ENCODE measurements around the gene CYP2A6.

Gene CYP2A6

GRCh38 chr19:40803857-40804782 lies 46.1 kb downstream of the CYP2A6 start:
- Mint-ChIP-seq H3K27ac (peak overlapping the region; percentile 94), H3K4me3 (peak overlapping the region; percentile 92), H3K36me3 (ENCODE audit: low read depth) (peaks cover 85% of the 10 kb centered on the region), H3K4me1 (ENCODE audit: low read depth) (peaks cover 88% of the 10 kb centered on the region), H3K9me3 (no peaks in the 10 kb centered on the region), H3K27me3 (no peaks in the 10 kb centered on the region)
- DNase-seq = peak; percentile 64

- Mint-ChIP-seq H3K27ac (peak overlapping the region; percentile 94), H3K9me3 (no peaks in the 10 kb centered on the region), H3K4me3 (peak overlapping the region; percentile 92), H3K36me3 (ENCODE audit: low read depth) (peaks cover 81% of the 10 kb centered on the region), H3K27me3 (no peaks in the 10 kb centered on the region), H3K4me1 (ENCODE audit: low read depth) (peaks cover 88% of the 10 kb centered on the region)
- DNase-seq = no peak
These were observed 46.9 kb downstream of the CYP2A6 start for GRCh38 chr19:40803170-40803856.

GRCh38 chr19:40802300-40803169 lies 47.7 kb downstream of the CYP2A6 start:
- DNase-seq = no peak
- H3K27me3 Mint-ChIP-seq = no peaks in the 10 kb centered on the region
- peaks cover 88% of the 10 kb centered on the region for H3K4me1 Mint-ChIP-seq (ENCODE audit: low read depth)
- no peaks in the 10 kb centered on the region for H3K9me3 Mint-ChIP-seq
- H3K27ac Mint-ChIP-seq = peak overlapping the region; percentile 94
- peak overlapping the region; percentile 92 for H3K4me3 Mint-ChIP-seq
- peaks cover 75% of the 10 kb centered on the region for H3K36me3 Mint-ChIP-seq (ENCODE audit: low read depth)

GRCh38 chr19:40801426-40802299 lies 48.6 kb downstream of the CYP2A6 start:
- H3K36me3 Mint-ChIP-seq (ENCODE audit: low read depth) = peaks cover 70% of the 10 kb centered on the region
- peaks cover 86% of the 10 kb centered on the region for H3K4me1 Mint-ChIP-seq (ENCODE audit: low read depth)
- no peak for DNase-seq
- H3K27me3 Mint-ChIP-seq = no peaks in the 10 kb centered on the region
- H3K27ac Mint-ChIP-seq = peak overlapping the region; percentile 94
- H3K4me3 Mint-ChIP-seq = peak overlapping the region; percentile 92
- H3K9me3 Mint-ChIP-seq = no peaks in the 10 kb centered on the region

- no peaks in the 10 kb centered on the region for H3K9me3 Mint-ChIP-seq
- no peak for DNase-seq
- peaks cover 68% of the 10 kb centered on the region for H3K36me3 Mint-ChIP-seq (ENCODE audit: low read depth)
- no peaks in the 10 kb centered on the region for H3K27me3 Mint-ChIP-seq
- H3K4me3 Mint-ChIP-seq = peak overlapping the region; percentile 92
- H3K4me1 Mint-ChIP-seq (ENCODE audit: low read depth) = peaks cover 80% of the 10 kb centered on the region
- H3K27ac Mint-ChIP-seq = peak overlapping the region; percentile 94
These were observed 49.3 kb downstream of the CYP2A6 start for GRCh38 chr19:40800997-40801377.

DNA sequence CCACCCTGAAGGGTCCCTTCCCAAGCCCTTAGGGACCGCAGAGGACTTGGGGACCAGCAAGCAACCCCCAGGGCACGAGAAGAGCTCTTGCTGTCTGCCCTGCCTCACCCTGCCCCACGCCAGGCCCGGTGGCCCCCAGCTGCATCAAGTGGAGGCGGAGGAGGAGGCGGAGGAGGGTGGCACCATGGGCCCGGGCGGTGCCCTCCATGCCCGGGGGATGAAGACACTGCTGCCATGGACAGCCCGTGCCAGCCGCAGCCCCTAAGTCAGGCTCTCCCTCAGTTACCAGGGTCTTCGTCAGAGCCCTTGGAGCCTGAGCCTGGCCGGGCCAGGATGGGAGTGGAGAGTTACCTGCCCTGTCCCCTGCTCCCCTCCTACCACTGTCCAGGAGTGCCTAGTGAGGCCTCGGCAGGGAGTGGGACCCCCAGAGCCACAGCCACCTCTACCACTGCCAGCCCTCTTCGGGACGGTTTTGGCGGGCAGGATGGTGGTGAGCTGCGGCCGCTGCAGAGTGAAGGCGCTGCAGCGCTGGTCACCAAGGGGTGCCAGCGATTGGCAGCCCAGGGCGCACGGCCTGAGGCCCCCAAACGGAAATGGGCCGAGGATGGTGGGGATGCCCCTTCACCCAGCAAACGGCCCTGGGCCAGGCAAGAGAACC lies 49.8 kb downstream of the CYP2A6 start:
- no peak for DNase-seq
- Mint-ChIP-seq H3K27ac (peak overlapping the region; percentile 94), H3K4me1 (ENCODE audit: low read depth) (peaks cover 75% of the 10 kb centered on the region), H3K4me3 (peak overlapping the region; percentile 92), H3K36me3 (ENCODE audit: low read depth) (peaks cover 64% of the 10 kb centered on the region), H3K9me3 (no peaks in the 10 kb centered on the region), H3K27me3 (no peaks in the 10 kb centered on the region)

- peak overlapping the region; percentile 92 for H3K4me3 Mint-ChIP-seq
- H3K27me3 Mint-ChIP-seq = no peaks in the 10 kb centered on the region
- peaks cover 68% of the 10 kb centered on the region for H3K4me1 Mint-ChIP-seq (ENCODE audit: low read depth)
- peak; percentile 56 for DNase-seq
- no peaks in the 10 kb centered on the region for H3K9me3 Mint-ChIP-seq
- H3K27ac Mint-ChIP-seq = peak overlapping the region; percentile 94
- H3K36me3 Mint-ChIP-seq (ENCODE audit: low read depth) = peaks cover 57% of the 10 kb centered on the region
These were observed 50.5 kb downstream of the CYP2A6 start for GRCh38 chr19:40799558-40800338.

DNA sequence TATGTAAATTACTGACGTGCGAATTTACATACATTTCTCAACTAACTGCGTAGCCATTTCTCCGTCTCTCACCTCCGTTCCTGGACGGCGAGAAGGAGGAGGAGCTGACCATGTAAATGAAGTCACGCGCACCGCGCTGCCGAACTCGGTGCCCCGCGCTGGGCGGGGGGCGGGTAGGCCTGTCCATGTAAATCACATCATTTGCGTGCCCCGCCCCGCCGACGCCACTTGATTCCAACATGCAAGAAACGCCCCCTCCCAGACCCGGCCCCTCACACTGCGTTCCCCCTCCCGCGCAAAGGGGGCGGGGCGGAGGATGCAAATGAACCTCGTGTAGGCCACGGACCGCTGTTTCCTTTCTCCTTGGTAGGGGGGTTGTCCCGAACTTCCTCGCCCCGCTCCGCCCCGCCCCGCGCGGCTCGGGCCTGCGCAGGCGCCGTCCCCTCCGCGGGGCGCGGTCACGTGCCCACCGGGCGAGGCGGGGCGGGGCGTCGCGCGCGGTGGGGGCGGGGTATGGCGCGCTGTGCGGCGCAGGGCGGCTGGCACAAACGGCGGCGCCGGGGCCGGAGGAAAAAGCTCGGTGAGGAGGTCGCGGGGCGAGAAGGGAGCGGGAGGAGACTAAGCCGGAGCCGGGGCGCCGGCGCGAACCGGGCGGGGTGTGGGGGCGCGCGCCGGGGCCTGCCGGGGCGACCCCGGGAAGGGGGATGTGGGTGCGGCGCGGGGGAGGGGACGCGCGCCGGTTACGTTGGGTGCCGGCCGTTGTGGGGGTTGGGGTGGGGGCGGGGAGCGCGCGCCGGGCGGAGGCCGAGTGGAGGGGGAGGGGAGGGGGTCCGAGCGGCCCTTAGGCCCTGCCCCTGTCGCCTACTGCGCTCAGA lies 51.3 kb downstream of the CYP2A6 start, which contains the start of gene EGLN2:
EGLN2 (plus strand) TSS at position 509 of the 875 bp plus-strand sequence. CDS start 1,382 bp downstream, outside the sequence.
- H3K27ac Mint-ChIP-seq = peak within 1 kb of the TSS; percentile 96
- H3K27me3 Mint-ChIP-seq = no peaks in the 10 kb centered on the region
- peaks cover 49% of the 10 kb centered on the region for H3K36me3 Mint-ChIP-seq (ENCODE audit: low read depth)
- peak within 1 kb of the TSS; percentile 92 for H3K4me3 Mint-ChIP-seq
- peaks cover 59% of the 10 kb centered on the region for H3K4me1 Mint-ChIP-seq (ENCODE audit: low read depth)
- H3K9me3 Mint-ChIP-seq = no peaks in the 10 kb centered on the region
- peak; percentile 100 for DNase-seq

DNA sequence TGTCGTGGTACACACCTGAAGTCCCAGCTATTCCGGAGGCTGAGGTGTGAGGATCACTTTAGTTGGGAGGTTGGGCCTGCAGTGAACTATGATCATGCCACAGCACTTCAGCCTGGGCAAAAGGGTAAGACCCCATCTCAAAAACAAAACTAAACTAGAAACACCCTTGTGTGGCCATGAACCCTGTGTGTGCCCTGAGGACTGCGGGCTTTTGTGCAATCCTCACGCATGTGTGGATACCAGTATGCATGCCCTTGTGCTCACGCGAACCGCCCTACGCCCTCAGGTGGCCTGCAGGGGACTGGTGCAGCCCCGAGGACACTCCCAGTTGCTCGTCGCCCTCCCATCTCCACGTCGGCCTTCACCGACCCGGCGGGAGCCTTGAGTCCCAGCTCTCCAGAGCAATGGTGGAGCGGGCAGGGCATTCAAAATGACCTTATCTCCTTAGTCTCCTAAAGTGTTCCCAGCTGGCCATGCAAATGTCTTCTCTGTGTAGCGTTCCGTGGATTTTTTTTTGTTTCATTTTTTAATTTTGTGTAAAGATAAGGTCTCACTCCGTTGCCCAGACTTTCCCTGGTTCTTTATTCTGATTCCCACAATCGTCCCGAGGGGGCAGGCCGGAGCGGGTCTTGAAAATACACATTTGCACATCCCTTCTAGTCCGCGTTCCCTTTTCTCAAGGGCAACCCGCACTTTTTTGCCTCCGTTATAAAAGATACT lies 52.1 kb downstream of the CYP2A6 start:
- H3K27ac Mint-ChIP-seq = peak overlapping the region; percentile 96
- DNase-seq = peak; percentile 73
- peak overlapping the region; percentile 89 for H3K4me3 Mint-ChIP-seq
- H3K9me3 Mint-ChIP-seq = no peaks in the 10 kb centered on the region
- peaks cover 42% of the 10 kb centered on the region for H3K36me3 Mint-ChIP-seq (ENCODE audit: low read depth)
- no peaks in the 10 kb centered on the region for H3K27me3 Mint-ChIP-seq
- peaks cover 52% of the 10 kb centered on the region for H3K4me1 Mint-ChIP-seq (ENCODE audit: low read depth)

DNA sequence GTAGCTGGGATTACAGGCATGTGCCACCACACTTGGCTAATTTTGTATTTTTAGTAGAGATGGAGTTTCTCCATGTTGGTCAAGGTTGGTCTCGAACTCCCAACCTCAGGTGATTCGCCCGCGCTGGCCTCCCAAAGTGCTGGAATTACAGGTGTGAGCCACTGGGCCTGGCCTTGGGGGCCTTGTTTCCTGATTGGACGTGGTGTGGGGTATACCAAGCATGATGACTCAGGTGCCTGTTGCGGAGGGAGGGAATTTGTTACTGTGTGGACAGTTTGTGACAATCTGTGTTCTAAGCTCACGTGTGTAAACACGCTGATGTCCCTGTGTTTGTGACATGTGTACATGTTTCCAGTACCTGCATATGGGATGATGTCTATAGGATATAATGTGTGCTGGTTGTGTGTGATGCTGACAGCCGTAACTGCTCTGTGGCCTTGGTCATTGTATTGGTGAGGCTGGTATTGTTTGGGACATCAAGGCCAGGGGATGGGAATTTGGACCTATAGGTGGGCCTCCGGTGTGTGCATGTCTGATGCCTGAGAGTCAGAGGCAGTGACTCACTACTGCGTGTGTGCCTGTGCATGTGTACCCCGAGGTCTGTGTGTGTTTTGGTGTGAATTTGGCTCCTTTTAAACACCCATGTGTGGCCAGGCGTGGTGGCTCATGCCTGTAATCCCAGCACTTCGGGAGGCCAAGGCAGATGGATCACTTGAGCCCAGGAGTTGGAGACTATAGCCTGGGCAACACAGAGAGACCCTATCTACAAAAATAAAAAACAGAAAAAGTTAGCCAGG lies 52.9 kb downstream of the CYP2A6 start:
- peaks cover 34% of the 10 kb centered on the region for H3K36me3 Mint-ChIP-seq (ENCODE audit: low read depth)

More for the DNA sequence above, 52.9 kb downstream of the CYP2A6 start:
- no peak for DNase-seq
- Mint-ChIP-seq H3K27me3 (no peaks in the 10 kb centered on the region), H3K27ac (peak overlapping the region; percentile 96), H3K9me3 (no peaks in the 10 kb centered on the region), H3K4me3 (peak overlapping the region; percentile 89), H3K4me1 (ENCODE audit: low read depth) (peaks cover 52% of the 10 kb centered on the region)
